ENCODE measurements around the gene PPP3R1. TPM values are rescaled to one million over a fixed set of nuclear protein-coding genes. Genes with fewer than 3 reads are reported as not detected.

Gene PPP3R1
- polyA plus RNA-seq, 3 donors: 47.6 to 50.2 (median 48.6) TPM

DNA sequence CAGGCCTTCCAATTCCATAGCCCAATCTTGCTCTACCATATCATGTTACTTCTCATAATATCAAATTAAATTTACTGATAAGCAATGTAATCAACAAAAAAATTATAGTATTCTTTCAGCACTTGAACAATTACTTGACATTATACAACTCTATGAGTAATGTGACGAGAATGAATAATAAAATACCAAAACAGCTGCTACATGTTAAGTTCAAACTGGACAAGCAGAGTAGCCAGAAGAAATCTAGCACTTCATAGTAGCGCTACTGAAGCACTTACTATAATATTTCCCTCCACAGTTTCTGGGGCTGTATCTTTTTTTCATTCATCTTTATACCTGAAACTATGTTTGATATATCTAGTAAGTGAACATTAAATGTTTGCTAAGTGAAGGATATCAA lies 14.9 kb downstream of the PPP3R1 start:
- no peak for DNase-seq

DNA sequence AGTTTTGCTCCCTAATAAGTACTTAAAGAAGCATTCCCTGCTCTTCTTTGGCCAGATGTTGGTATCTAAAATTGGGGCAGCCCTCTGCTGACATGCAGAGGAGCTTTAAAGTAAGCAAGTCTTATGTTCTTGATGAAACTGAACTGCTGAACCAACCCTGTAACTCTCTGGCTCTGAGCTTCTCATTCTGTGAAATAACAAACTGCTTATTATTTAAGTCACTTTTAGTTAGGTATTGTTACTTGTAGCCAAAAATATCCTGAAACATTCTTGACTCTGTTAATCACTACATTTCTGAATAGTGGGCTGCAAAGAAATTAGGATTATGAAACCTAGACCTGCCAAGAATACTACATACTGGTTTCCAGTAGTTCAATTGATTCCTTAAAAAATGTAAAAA lies 15.5 kb downstream of the PPP3R1 start:
- DNase-seq: no peak

DNA sequence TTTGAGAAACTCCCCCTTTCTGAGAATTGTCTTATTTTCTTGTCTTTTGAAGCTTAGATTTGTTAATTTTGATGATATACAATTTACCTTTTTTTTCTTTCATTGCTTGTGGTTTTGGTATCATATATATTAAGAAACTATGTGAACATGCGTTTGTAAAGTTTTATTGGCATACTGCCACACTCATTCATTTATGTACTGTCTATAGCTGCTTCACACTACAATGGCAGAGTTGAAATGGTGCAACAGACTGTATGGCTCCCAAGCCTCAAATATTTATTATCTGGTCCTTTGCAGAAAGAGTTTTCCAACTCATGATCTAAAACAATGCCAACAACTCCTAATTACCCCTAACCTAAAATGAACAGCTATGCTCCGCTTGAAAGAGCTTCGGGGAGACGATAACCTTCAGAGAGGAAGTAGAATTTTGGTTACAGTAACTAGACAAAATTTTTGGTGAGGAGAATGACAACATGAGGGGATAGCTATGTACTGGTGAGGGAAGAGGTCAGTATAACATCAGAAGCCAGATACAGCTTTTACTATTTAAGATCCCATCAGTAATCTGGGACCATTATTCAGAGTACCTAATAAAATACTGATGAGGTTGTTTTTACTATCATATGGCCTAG lies 16.1 kb downstream of the PPP3R1 start:
- no peak for DNase-seq

DNA sequence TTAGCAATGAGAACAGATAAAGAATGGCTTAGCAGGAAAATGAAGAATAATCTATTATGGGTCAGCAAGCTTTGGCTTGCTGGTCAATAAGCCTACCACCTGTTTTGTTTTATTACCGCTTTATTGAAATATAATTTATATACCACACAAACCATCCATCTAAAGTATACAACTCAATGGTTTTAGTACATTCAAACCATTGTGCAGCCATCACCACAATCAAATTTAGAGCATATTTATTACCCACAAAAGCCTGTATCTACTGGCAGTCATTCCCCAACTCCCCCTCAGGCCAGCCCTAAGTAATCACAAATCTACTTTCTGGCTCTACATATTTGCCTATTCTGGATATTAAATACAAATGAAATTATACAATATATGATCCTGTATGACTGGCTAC lies 17.2 kb downstream of the PPP3R1 start:
- DNase-seq: no peak

DNA sequence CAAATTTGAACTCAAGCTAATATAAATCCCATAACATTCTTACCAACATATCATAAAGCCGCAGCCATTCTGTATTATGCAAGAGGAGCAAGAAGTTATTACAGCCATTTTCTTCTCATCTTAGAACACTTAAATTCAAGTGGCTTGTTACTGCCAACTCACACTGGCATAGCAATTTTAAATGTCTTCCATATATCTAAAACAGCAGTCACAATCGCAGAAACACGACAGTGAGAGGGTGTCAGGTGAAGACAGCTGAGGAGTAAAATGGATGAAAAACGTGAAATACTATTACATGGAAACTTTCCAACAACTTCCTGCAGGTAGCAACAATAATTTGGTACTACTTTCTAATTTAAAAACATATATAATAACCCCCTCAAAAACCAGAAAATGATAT lies 17.9 kb downstream of the PPP3R1 start:
- DNase-seq: no peak

DNA sequence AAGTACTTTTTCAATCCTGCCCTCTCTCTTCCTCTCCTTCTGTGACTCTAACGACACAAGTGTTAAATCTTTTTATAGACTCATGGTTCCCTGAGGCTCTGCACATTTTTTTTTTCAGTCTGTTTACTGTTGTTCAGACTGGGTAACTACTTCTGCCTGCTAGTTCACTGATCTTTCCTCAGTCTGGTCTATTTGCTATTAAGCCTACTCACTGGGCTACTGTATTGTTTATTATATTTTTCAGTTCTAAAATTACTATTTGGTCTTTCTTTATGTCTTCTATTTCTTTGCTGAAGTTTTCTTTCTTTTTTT lies 21.3 kb downstream of the PPP3R1 start:
- no peak for DNase-seq

DNA sequence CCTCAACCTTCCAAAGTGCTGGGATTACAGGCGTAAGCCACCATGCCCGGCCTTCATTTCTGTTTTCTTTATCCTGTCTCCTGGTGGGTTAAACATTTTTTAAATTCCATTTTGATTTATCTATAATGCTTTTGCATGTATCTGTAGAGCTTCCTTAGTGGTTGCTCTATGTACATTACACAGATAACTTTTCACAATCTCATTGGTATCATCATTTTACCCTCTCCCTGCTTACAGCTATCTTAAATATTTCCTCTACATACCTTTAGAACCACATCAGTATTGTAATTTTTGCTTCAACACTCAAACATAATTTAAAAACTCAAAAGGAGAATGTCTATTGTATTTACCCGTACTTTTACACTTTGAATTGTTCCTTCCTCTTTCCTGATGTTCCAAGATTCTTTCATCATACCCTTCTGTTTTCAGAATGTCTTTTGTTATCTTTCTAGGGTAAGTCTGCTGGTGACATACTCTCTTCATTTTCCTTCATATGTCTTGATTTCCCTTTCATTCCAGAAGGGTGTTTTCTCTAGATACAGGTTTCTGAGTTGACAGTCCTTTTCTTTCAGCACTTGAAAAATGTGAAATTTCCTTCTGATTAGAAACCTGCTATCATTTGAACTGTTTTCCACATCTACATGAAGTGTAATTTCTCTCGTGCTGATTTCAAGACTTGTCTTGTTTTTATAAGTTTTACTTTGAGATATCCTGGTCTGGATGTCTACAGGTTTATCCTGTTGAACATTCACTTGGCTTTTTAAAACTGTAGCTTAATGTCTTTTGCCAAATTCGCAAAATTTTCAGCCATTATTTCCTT lies 21.9 kb downstream of the PPP3R1 start:
- DNase-seq: no peak

DNA sequence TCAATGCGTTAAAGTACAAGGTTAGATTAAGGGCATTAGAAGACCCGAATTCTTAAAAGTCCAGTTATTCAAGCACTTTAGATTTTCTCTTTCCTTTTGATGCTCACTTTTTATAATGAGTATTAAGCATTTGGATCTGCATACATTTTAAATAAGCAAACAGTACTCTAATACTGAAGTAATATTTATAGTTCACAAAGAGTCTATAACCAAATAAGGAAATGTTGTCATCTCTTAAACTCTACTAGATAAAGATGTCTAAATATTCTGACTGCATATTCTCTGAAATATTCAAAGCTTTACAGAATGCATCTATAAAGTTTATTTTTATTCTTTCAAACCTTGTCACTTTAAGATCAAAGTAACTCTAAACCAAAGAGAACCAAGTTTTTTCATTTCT lies 25.5 kb downstream of the PPP3R1 start:
- no peak for DNase-seq

DNA sequence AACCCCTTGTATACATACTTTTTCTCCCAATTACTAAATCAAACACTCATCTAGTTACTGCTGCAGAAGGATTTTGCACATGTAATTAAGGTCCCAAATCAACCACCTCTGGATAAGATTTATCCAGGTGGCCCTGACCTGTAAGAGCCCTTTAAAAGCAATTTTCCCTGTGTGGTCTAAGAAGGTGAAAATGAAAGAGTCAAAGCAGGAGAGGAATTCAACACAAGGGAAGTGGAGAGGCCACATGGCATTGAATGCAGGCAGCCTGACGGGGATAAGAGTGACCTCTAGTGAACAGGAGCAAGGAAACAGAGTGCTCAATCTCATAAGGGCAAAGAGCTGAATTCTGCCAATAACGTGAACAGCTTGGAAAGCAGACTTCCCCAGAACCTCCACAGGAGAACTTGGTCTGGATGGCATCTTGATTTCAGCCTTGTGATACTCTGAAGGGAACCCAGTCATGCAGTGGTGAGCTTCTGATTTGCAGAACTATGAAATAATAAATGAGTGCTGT lies 27.2 kb downstream of the PPP3R1 start:
- DNase-seq: no peak

DNA sequence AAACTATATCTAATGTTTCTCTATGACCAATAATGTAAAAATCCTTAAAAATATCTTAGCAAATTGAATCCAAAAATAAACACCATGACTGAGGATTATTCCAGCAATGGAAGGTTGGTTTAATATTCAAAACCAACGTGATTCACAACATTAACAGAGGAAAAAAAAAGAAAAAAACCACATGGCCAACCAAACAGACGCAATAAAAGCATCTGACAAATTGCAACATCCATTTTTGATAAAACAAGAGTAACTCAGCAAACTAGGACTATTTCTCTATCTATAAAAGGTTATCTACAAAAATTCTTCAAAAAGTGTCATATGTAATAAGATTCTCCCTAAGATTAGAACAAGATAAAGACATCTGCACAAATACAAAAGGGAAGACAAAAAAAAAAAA lies 28.9 kb downstream of the PPP3R1 start:
- DNase-seq: no peak

DNA sequence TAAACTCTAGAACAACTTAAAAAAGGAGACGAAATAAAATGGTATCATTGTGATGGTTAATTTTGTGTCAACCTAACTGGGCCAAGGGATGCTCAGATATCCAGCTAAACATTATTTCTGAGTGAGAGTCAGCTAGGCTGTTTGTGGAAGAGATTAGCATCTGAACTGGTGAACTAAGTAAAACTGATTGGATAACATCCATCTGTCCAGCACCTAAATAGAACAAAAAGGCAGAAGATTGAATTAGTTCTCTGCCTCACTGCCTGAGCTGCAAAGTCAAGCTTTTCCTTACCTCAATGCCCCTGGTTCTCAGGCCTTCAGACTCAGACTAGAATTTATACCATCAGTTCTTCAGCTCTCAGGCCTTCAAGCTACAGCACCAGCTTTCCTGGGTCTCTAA lies 30.0 kb downstream of the PPP3R1 start:
- no peak for DNase-seq

DNA sequence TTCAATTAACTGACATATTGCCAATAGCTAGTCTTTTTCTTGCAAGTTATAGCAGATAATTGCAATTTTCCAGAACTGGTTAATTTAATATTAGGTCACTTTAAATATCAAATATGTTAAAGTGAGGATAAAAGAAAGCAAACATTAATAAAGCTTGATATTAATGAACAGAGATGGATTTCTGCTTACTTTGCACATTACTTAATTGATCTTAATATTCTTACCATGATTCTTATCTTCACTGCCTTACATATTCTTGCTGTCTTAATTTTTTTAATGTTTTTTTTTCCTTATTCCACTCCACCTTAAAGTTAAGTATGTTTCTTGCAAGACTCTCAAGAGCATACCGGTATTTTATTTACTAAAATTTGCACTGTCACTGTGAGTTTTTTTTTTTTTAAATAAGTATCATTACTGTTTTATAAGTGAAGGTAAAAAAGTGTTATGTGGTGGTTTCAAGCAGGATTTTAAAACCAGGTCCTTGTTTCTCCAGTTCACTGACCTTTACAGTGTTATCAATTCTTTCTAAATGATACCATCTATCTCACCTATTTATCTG lies 33.9 kb downstream of the PPP3R1 start:
- no peak for DNase-seq

DNA sequence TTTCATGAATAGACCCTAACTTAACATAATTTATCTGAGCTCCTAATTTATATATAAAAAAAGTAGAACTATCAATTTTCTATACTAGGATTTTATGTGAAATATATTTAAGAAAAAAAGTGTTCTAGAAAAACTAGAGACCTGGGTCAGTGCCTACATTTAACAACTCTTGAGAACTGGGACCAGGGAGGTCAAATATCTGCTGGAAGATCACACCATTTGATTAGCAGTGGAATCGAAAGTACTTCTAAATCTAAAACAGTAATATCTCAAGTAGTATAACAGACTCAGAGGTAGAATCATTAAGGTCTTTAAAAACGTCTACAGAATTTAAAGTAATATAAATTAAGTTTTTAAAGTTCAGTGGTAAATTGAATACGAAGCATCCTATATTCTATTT lies 34.6 kb downstream of the PPP3R1 start:
- DNase-seq: no peak

DNA sequence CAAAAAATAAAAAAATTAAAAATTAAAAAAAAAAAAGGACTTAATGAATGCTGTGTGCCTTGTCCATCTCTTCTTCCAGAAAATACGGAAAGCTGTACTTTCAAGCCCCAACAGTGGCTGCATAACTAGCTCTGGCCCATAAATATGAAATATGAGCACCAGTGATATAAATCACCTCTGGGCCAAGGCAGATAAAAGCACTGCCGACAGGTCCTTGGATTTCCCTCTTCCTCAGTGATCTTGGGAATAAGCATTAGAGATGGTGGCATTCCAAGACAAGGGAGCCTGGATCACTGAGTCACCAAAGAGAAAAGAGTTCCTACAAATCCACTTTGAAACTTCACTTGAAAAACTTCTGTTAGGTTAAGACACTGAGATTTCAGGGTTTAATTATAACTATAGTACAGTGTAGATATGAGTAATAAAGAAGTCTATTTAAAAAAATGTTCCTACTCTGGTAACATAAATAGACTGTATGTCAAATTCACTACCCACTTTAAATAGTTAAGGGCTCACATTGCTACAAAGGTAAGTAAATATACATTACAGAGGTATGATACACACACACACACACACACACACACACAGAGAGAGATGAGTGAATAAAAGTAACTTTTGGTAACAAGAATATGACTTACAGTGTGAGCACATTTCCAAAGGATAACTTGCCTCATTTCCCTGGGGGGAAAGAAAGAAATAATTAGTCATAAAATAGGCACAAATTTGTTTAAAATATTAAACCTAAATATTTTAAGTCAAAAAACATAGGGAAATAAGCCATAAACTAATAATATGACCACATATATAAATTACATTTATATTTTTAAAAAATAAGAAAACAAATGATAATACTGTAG lies 35.6 kb downstream of the PPP3R1 start:
- DNase-seq: peak; percentile 12

DNA sequence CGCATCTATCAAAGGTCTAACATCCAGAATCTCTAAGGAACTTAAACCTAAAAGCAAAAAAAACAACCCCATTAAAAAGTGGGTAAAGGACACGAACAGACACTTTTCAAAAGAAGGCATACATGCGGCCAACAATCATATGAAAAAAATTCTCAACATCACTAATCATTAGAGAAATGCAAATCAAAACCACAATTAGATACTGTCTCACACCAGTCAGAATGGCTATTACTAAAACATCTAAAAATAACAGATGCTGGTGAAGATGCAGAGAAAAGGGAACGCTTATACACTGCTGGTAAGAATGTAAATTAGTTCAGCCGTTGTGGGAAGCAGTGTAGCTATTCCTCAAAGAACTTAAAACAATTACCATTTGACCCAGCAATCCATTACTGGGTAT lies 38.0 kb downstream of the PPP3R1 start:
- no peak for DNase-seq

DNA sequence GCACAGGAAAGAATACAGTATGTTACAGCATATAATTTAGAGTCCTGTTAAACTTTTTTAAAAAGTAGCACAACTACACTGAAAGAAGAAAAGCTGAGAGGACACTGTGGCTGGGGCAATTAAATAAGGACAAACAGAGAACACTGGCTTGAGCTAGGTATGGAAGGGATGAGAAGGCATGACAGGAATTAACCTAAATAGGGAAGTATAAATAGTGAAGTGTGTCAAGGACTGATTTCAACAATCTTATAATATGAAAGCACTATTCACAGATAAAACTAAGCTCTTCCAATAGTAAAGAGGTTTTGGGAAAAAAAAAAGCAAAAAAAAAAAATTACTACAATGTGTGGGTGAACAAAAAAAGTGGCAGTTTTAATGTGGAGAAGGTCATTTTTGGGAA lies 45.5 kb downstream of the PPP3R1 start:
- no peak for DNase-seq

DNA sequence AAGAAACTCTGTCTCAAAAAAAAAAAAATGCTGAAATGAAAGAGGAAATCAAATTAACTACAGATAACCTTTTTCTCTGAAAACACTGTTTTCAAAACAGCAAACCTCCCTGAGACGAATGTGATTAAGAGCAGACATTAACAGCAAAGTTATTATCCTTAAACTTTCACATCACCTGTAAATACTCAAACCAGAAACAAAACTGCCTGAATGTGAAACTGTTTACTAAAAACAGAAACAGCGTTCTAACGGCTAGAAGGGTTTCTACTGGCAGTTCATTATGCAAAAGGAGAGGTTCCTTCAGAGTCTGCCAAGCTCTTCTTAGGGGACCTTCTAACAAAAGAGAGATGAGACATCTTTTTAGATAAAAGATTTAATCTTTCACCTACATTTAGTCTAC lies 48.7 kb downstream of the PPP3R1 start:
- no peak for DNase-seq

DNA sequence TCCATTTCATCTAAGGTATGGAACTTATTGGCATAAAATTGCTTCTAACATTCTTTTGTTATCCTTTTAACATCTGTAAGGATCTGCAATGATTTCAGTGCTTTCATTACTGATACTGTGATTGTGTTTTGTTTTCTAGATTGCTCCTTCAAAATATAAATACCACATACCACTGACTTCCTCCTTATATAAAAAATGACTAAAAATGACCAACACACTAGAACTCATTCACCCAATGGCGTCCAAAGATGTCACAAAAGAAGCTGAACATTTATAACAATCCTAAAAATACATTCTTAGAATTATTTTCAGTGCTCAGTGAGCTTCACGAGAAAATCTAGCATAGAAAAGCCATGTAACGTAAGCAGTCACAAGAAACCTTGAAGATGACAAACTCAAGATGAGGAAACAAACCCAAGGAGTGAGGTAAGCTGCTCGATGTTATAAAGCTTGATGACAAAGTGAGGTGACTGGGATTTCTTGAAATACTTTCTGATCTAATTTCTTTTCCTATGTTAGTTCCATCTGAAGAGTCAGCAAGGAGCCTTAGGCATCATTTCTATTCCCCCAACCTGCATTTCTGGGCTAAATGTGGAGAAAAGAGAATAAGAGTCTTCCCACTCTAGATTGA lies 52.1 kb downstream of the PPP3R1 start:
- DNase-seq: no peak

DNA sequence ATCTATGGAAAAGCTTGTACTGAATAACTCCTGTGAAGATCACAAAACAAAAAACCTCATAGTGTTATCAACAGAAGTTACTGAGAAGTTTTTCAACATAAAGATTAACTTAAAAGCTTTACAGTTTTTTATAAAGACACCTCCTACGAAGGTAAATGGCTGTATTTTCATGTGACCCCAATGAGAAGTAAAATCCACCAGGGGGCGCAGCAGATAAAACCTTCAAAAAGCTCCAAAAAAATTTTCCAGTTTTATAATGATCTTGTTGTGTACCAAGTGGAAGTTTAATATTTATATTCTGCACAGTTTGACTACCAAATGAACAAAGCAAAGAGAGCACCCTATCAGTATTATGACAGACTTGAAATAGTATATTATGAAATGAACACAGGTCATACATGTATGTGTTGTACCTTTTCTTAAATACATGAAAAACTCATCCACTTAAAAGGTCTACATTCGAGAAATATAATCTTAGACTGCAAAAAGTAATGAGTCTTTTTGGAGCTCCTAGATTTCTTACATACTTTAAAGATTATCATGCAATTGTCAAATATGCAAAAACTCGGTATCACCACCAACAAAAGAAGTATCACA lies 56.1 kb downstream of the PPP3R1 start:
- DNase-seq: no peak

DNA sequence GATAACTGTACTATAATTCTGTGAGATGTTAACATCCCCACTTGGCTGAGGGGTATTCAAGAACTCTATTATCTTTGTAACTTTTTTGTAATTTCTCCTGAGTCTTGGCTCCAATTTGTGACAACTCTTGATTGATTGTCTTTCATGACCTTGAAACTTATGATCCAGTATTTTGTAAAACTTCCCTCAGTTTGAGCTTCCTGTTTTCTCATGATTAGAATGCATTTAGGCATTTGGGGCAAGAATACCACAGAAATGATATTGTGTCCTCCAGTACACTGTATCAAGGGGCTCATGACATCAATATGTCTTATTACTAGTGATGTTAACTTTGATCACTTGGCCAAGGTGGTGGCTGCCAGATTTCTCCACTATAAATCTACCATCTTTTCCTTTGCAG lies 57.2 kb downstream of the PPP3R1 start:
- no peak for DNase-seq

DNA sequence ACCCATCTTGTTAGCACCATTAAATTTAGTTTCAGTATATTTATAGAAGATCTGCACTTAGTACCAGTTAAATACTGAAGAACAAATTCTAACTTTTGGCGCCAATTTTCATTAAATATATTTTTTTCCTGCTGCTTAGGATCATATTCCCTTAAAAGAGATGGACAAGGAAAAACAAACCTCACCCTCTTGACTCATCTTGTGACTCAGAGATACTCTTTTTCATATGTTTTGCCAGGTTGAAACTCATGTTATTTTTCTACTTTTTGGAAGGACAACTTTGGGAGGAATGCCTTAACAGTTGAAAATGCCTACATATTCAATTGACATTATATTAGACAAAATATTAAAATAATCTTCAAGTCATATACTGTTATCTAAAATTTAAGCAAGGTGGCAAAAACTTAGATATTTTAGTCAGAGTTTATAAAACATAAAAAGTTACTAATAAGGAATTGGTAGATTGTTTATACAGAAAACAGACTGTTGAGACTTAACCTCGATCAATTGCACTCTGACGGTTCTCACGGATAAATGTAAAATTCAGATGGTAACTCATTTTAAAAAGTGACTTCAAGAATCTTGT lies 58.5 kb downstream of the PPP3R1 start:
- DNase-seq: no peak

Data from renal pelvis (tissue), 4 donors.